Heart left ventricle (tissue), 16 donors: Measurements from ENCODE around the gene SLC6A18. TPM values are rescaled to one million over a fixed set of nuclear protein-coding genes. Genes with fewer than 3 reads are reported as not detected.

Experiments
- ATAC-seq, 4 donors: fragments of 200-7000 bp; cut with Tn5 transposase; one replicate each; pipeline ENCODE4 v1.9.1; 2020 to 2022; ENCODE audit warnings: moderate library complexity in 4 of 4, mild to moderate bottlenecking in 3 of 4, moderate number of reproducible peaks in 1 of 4
- DNase-seq, 5 donors: peaks; one replicate each; pipeline ENCODE4 v3.0.0-alpha.2; 2020
- H3K27ac ChIP-seq, 12 donors: fragments of 200-600 bp; sonication (generic) in 4 of 12; one replicate each; pipeline versions ENCODE4 v1.5.0 to v1.8.0; 2016 to 2022; ENCODE audit warnings: mild to moderate bottlenecking in 2 of 12
- H3K27me3 ChIP-seq, 9 donors: fragments of 200-600 bp; sonication (generic) in 2 of 9; one replicate each; pipeline versions ENCODE4 v1.5.1 to v1.8.0; 2016 to 2022; ENCODE audit warnings: mild to moderate bottlenecking in 3 of 9
- H3K36me3 ChIP-seq, 9 donors: fragments of 200-600 bp; sonication (generic) in 2 of 9; one replicate each; pipeline versions ENCODE4 v1.5.0 to v1.8.0; 2018 to 2022; ENCODE audit warnings: mild to moderate bottlenecking in 2 of 9
- H3K4me1 ChIP-seq, 12 donors: fragments of 200-600 bp; sonication (generic) in 4 of 12; one replicate each; pipeline versions ENCODE4 v1.5.0 to v1.8.0; 2016 to 2022; ENCODE audit warnings: mild to moderate bottlenecking in 3 of 12
- H3K4me3 ChIP-seq, 12 donors: fragments of 200-600 bp; sonication (generic) in 4 of 12; one replicate each; pipeline versions ENCODE4 v1.5.0 to v1.8.0; 2017 to 2022; ENCODE audit warnings: mild to moderate bottlenecking in 9 of 12, moderate library complexity in 4 of 12
- H3K9me3 ChIP-seq, 12 donors: fragments of 200-600 bp; sonication (generic) in 4 of 12; one replicate each; pipeline versions ENCODE4 v1.5.0 to v1.8.0; 2016 to 2022; ENCODE audit warnings: mild to moderate bottlenecking in 1 of 12
- POLR2A ChIP-seq, 2 donors: fragments of 450-650 bp; IDR thresholded peaks; one replicate each; pipeline ENCODE4 v1.6.1; 2017; ENCODE audit warnings: antibody characterized with exemption in 2 of 2, mild to moderate bottlenecking in 2 of 2, moderate library complexity in 2 of 2
- WGBS, 4 donors: extraction: QIAGEN DNeasy Blood & Tissue Kit in 2 of 4; methylation state at CpG; one replicate each; pipeline versions ENCODE4 v1.1.5 to v1.1.7; 2013 to 2018; 5-methylcytosine and 5-hydroxymethylcytosine counted together
- intact Hi-C, 10 donors: fragments of 100-400 bp; cut with DNase I; formaldehyde crosslinking; loops; one replicate each; pipeline versions ENCODE4 v1.11.1 to v1.14.2; 2022
- polyA plus RNA-seq, 2 donors: library from polyadenylated mRNA; stranded (reverse); fragments of 200-250 nt; gene quantifications; one replicate each; pipeline ENCODE4 v1.2.3, GENCODE V29; 2013
- total RNA-seq, 9 donors: library from RNA; depleted of rRNA in 2 of 9; stranded (reverse); fragments of >200 nt in 2 of 9; fragmentation: NEBNext Ultra II Directional in 3 of 9; extraction: Animal tissue kit (Norgen Biotek cat#: 25700) in 3 of 9; gene quantifications; one replicate each; pipeline versions ENCODE4 v1.1.0 to v1.2.4, GENCODE V29; 2016 to 2023
- TF ChIP-seq, protein P1 (sequence below), 12 donors: fragments of 200-600 bp; sonication (generic) in 4 of 12; IDR thresholded peaks; one replicate each; pipeline versions ENCODE4 v1.5.0 to v1.8.0; 2018 to 2022; ENCODE audit warnings: antibody characterized with exemption in 12 of 12, mild to moderate bottlenecking in 5 of 12
- donor health status: ischemic (EF 13 %, LVEDD 7.1; RV severe dilation, severe dysfunction).
- donor health status: healthy with polysubstance abuse.
- donor health status: DM: no; HTN: yes; CAD: no.
- donor health status: DM: no; HTN: no; CAD: no.
- donor health status: ischemic (EF 25% LVEDD 6.9; RV normal size, moderate dysfunction).
- donor health status: ischemic (EF 25% LVEDD 5.7; RV mildly dilated, moderate dysfunction).
- donor health status: healthy.
- donor health status: DM: yes; HTN: yes; CAD: no.
- donor health status: ischemic (EF 35%, LVEDD 5.7; RV mildly dilated, moderate dysfunction).
- donor health status: nonischemic (EF 11% LVEDD 7.7; RV severe dilation, severe dysfunction).
- donor health status: DM: yes; HTN: yes; CAD: no.
- donor health status: PGD.
- donor health status: ischemic (EF 29% LVEDD 5.4; RV normal size, mild dysfunction).
- donor health status: nonischemic (EF 23%, LVEDD 6.1; RV moderate dilation, normal function).

SLC6A18 gene
- total and polyA plus RNA-seq, 11 donors: not detected

DNA sequence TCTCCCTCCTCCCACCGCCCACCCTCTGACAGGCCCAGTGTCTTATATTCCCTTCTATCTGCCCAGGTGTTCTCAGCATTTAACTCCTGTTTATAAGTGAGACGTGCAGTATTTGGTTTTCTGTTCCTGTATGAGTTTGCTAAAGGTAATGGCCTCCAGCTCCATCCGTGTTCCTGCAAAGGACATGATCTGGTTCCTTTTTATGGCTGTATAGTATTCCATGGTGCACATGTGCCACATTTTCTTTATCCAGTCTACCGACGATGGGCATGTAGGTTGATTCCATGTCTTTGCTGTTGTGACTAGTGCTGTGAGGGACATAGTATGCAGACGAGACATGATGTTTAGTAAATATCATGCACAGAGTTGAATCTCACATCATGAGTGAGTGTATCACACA, 30.8 kb upstream of the SLC6A18 start:
- H3K36me3 ChIP-seq: no peaks in the 10 kb centered on the region
- H3K4me3 ChIP-seq: no peak overlapping the region
- intact Hi-C loops: no loop called here
- H3K4me1 ChIP-seq: no peaks in the 10 kb centered on the region
- H3K9me3 ChIP-seq: peaks cover 0 to 3% (median 0%) of the 10 kb centered on the region in 12 donors
- 87 to 91% (median 89%) methylated on average over 6 of the region's 6 CpGs for WGBS, 4 donors
- no peak overlapping the region for H3K27ac ChIP-seq
- peaks cover 0 to 57% (median 8%) of the 10 kb centered on the region in 9 donors for H3K27me3 ChIP-seq
- no peak for TF ChIP-seq POLR2A (IDR thresholded peaks at IDR 0.05)
- TF ChIP-seq, protein P1, sequence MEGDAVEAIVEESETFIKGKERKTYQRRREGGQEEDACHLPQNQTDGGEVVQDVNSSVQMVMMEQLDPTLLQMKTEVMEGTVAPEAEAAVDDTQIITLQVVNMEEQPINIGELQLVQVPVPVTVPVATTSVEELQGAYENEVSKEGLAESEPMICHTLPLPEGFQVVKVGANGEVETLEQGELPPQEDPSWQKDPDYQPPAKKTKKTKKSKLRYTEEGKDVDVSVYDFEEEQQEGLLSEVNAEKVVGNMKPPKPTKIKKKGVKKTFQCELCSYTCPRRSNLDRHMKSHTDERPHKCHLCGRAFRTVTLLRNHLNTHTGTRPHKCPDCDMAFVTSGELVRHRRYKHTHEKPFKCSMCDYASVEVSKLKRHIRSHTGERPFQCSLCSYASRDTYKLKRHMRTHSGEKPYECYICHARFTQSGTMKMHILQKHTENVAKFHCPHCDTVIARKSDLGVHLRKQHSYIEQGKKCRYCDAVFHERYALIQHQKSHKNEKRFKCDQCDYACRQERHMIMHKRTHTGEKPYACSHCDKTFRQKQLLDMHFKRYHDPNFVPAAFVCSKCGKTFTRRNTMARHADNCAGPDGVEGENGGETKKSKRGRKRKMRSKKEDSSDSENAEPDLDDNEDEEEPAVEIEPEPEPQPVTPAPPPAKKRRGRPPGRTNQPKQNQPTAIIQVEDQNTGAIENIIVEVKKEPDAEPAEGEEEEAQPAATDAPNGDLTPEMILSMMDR (IDR thresholded peaks at IDR 0.05): no peak
- ATAC-seq (no peak), DNase-seq (no peak)

GRCh38 chr5:1195439-1195838, 29.7 kb upstream of the SLC6A18 start:
- 68 to 92% (median 85%) methylated on average over 4 to 5 of the region's 5 CpGs for WGBS, 4 donors
- ATAC-seq (peak in 1 of 4 donors; percentile 27), DNase-seq (peak in 2 of 5 donors; percentile 7 to 22)
- Histone ChIP-seq H3K36me3 (no peaks in the 10 kb centered on the region), H3K27me3 (peaks cover 0 to 57% (median 7%) of the 10 kb centered on the region in 9 donors), H3K4me1 (no peaks in the 10 kb centered on the region), H3K27ac (no peak overlapping the region), H3K4me3 (no peak overlapping the region), H3K9me3 (peaks cover 0 to 3% (median 0%) of the 10 kb centered on the region in 12 donors)
- intact Hi-C loops: no loop called here
- no peak for TF ChIP-seq POLR2A (IDR thresholded peaks at IDR 0.05)
- TF ChIP-seq, protein P1 (IDR thresholded peaks at IDR 0.05): no peak

DNA sequence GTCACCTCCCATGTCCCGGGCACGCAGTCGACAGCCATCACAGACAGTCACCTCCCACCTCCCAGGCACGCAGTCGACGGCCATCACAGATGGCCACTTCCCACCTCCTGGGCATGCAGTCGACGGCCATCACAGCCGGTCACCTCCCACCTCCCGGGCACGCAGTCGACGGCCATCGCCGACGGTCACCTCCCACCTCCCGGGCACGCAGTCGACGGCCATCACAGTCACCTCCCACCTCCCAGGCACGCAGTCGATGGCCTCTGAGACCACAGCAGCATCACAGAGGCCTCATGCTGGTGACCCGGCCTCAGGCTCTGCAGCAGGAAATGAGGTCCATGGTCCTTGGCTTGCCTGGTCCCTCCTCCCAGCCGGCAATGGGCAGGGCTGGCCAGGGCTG, 29.3 kb upstream of the SLC6A18 start:
- DNase-seq (peak in 2 of 5 donors; percentile 6 to 30), ATAC-seq (no peak)

DNA sequence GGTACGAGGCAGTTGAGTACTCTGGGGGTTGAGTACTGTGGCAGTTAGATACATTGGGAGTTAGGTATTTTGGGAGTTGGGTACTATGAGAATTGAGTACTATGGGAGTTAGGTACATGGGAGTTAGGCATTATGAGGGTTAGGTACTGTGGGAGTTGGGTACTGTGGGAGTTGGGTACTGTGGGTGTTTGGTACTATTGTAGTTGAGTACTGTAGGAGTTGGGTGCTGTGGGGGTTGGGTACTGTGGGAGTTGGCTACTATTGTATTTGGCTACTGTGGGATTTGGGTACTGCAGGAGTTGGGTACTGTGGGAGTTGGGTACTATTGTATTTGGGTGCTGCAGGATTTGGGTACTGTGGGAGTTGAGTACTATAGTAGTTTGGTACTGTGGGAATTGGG, 28.6 kb upstream of the SLC6A18 start:
- ATAC-seq (no peak), DNase-seq (no peak)
- TF ChIP-seq, protein P1 (IDR thresholded peaks at IDR 0.05): no peak
- TF ChIP-seq POLR2A (IDR thresholded peaks at IDR 0.05): no peak
- Histone ChIP-seq H3K27ac (no peak overlapping the region), H3K36me3 (no peaks in the 10 kb centered on the region), H3K9me3 (peaks cover 0 to 3% (median 0%) of the 10 kb centered on the region in 12 donors), H3K4me1 (no peaks in the 10 kb centered on the region), H3K4me3 (no peak overlapping the region), H3K27me3 (peaks cover 3 to 61% (median 8%) of the 10 kb centered on the region in 9 donors)
- 38 to 57% (median 54%) methylated on average over 1 of the region's 1 CpG for WGBS, 4 donors
- intact Hi-C loops: no loop called here

More for the DNA sequence above, 29.3 kb upstream of the SLC6A18 start:
- no peak for TF ChIP-seq POLR2A (IDR thresholded peaks at IDR 0.05)
- TF ChIP-seq, protein P1 (IDR thresholded peaks at IDR 0.05): no peak
- 66 to 73% (median 68%) methylated on average over 11 to 24 of the region's 24 CpGs for WGBS, 4 donors
- Histone ChIP-seq H3K9me3 (peaks cover 0 to 3% (median 0%) of the 10 kb centered on the region in 12 donors), H3K4me3 (no peak overlapping the region), H3K4me1 (no peaks in the 10 kb centered on the region), H3K36me3 (no peaks in the 10 kb centered on the region), H3K27me3 (peaks cover 1 to 56% (median 7%) of the 10 kb centered on the region in 9 donors), H3K27ac (no peak overlapping the region)
- intact Hi-C loops: no loop called here
